ENCODE data around the gene GAL3ST1. TPM values are rescaled to one million over a fixed set of nuclear protein-coding genes. Genes with fewer than 3 reads are reported as not detected.
A peak's percentile ranks its signal among the peaks of the same experiment; 100 is the strongest.
"Not testable (repeated sequence)": the region's sequence is repeated elsewhere in the genome, so short reads cannot be mapped to it uniquely, and the experiment has no call there.

GAL3ST1 gene
- 1.4 TPM for total RNA-seq

- peak; percentile 87 for ATAC-seq
- DNase-seq (ENCODE audit: low spot score), result peak; percentile 59
Observed at GRCh38 chr22:30574095-30574981, at the start of gene GAL3ST1. GAL3ST1 (minus strand) TSS chr22:30574665; CDS start chr22:30557392, 17,273 bp downstream.

- not testable (repeated sequence) for DNase-seq (ENCODE audit: low spot score); ATAC-seq
Observed at GRCh38 chr22:30619909-30620308, 45.4 kb upstream of the GAL3ST1 start.

- DNase-seq (ENCODE audit: low spot score) (no peak), ATAC-seq (no peak)
Observed at GRCh38 chr22:30617819-30618218, 43.4 kb upstream of the GAL3ST1 start.

GRCh38 chr22:30615543-30615954 is 41.1 kb upstream of the GAL3ST1 start:
- no peak for ATAC-seq
- DNase-seq (ENCODE audit: low spot score), result no peak

- no peak for DNase-seq (ENCODE audit: low spot score)
- ATAC-seq, result no peak
Observed at GRCh38 chr22:30614879-30615278, 40.4 kb upstream of the GAL3ST1 start.

- DNase-seq (ENCODE audit: low spot score), result no peak
- ATAC-seq, result no peak
Observed at GRCh38 chr22:30614268-30614667, 39.8 kb upstream of the GAL3ST1 start.

- ATAC-seq (no peak), DNase-seq (ENCODE audit: low spot score) (no peak)
Observed at GRCh38 chr22:30612789-30613188, 38.3 kb upstream of the GAL3ST1 start.

GRCh38 chr22:30611197-30611596 is 36.7 kb upstream of the GAL3ST1 start:
- ATAC-seq, result no peak
- no peak for DNase-seq (ENCODE audit: low spot score)

- ATAC-seq, result no peak
- DNase-seq (ENCODE audit: low spot score), result no peak
Observed at GRCh38 chr22:30610299-30610698, 35.8 kb upstream of the GAL3ST1 start.

GRCh38 chr22:30609260-30610185 is 35.1 kb upstream of the GAL3ST1 start:
- peak; percentile 1 for ATAC-seq
- DNase-seq (ENCODE audit: low spot score), result no peak

GRCh38 chr22:30607939-30608338 is 33.5 kb upstream of the GAL3ST1 start:
- ATAC-seq, result no peak

GRCh38 chr22:30607300-30607930 is 33.0 kb upstream of the GAL3ST1 start:
- ATAC-seq, result no peak
- DNase-seq (ENCODE audit: low spot score), result no peak

More at GRCh38 chr22:30607939-30608338, 33.5 kb upstream of the GAL3ST1 start:
- no peak for DNase-seq (ENCODE audit: low spot score)

GRCh38 chr22:30606455-30607299 is 32.2 kb upstream of the GAL3ST1 start, which contains the start of gene TCN2:
TCN2 (plus strand) TSS chr22:30607174; CDS start chr22:30607332, 158 bp downstream.
- DNase-seq (ENCODE audit: low spot score), result peak; percentile 80
- ATAC-seq, result peak; percentile 83

- peak; percentile 57 for ATAC-seq
- DNase-seq (ENCODE audit: low spot score), result no peak
Observed at GRCh38 chr22:30605449-30606110, 31.1 kb upstream of the GAL3ST1 start.

GRCh38 chr22:30604723-30605122 is 30.3 kb upstream of the GAL3ST1 start:
- DNase-seq (ENCODE audit: low spot score) (no peak), ATAC-seq (no peak)

- ATAC-seq (no peak), DNase-seq (ENCODE audit: low spot score) (no peak)
Observed at GRCh38 chr22:30603801-30604200, 29.3 kb upstream of the GAL3ST1 start.

GRCh38 chr22:30602049-30602448 is 27.6 kb upstream of the GAL3ST1 start:
- DNase-seq (ENCODE audit: low spot score), result no peak
- peak; percentile 27 for ATAC-seq

- no peak for ATAC-seq
- DNase-seq (ENCODE audit: low spot score), result no peak
Observed at GRCh38 chr22:30601464-30601863, 27.0 kb upstream of the GAL3ST1 start.

- no peak for ATAC-seq
- DNase-seq (ENCODE audit: low spot score), result no peak
Observed at GRCh38 chr22:30600921-30601320, 26.5 kb upstream of the GAL3ST1 start.

Measured in left lobe of liver (tissue), 2 donors.